CD4-positive, alpha-beta T cell treated with Interleukin-15 for 1 hour (primary cell): Measurements from ENCODE around the gene IL1RAPL1.

ENCODE experiments used
- DNase-seq: peaks from one replicate; pipeline ENCODE4 v3.0.0-alpha.2; 2020

Gene IL1RAPL1

DNA sequence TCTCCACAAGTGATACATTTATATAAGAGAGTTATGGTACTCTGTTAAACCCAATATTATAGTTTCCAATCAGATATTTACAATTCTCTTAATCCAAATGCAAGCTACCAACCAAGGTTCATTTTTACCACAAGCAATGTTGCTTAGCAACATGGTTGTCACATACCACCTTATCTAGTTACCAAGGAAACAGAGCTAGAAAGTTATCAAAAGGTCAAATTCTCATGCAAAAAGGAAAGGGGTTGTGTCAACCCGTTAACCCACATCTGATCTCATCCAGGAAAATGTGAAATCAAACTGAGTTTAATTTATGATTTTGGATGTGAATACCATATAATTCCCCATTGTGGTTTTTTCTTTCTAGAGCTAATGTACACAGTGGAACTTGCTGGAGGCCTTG lies 1354.0 kb downstream of the IL1RAPL1 start:
- DNase-seq, result no peak

DNA sequence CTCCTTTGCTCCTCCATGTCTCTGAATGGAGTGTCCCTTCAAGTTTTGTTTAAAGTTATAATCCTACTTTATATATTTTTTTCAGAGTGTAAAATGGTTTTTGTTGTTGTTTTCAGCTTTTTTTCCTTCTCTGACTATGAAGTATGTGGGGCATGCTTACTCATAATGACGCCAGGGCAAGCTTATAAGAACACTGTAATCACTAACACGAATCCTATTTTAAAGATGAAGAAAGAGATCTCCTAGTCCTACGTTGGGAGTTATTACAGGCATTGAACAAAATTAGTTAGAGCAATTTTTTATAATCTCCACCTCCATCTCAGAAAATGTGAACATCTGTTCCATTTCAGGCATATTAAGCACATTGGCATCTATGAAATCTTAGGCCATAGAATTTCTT lies 1360.0 kb downstream of the IL1RAPL1 start:
- DNase-seq, result no peak

DNA sequence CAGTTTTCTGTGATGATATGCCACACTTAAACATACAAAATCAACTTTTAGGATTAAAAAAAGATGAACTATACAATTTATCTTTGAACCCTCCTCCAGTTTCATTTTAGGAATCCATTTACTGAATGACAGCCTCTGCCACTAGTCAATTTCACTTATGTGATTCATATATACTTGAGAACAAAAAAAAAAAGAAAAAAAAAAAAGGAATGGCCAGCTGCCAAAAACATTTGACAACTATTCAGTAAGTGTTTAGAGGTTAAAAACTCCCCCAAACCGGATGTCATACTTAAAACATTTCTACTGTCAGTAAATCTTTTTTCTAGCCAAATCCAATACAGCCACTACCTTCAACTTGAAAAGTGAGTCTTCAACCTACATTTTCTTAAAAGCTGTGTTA lies 1361.4 kb downstream of the IL1RAPL1 start:
- DNase-seq, result no peak

DNA sequence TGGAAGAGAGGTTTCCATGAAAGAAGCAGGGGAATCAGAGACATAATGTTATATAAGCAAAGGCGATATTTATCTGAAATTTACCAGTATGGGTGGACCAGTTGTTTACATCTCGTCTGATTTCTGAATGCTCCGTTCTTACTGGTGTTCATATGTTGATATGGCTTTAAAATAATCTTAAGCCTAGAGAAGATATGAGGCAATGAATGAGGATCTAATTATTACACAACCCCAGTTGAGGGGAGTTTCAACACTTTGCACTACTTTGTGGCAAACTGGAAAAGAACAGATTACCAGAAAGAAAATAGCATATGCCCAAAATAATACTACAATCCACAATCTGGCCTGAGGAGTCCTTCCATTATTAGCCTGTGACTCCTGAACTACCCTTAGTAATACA lies 1364.8 kb downstream of the IL1RAPL1 start:
- no peak for DNase-seq

DNA sequence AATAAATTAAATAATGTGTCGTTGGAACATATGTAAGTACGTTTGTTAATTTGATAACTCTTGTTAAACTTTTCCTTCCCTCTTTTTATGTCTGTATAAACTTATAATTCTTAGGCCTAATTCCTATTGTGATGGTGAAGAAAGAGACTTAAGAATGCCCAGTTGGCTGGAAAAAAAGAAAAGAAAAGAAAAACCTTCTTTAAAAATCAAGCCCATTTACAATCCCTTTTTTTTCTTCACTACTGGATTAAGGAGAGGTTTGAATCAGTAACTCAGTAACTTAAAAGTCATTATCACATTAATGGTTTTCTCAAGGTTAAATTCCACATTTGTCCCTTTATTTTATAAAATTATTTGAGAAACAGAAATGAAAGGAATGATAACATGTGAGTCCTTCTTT lies 1374.8 kb downstream of the IL1RAPL1 start:
- DNase-seq, result no peak

DNA sequence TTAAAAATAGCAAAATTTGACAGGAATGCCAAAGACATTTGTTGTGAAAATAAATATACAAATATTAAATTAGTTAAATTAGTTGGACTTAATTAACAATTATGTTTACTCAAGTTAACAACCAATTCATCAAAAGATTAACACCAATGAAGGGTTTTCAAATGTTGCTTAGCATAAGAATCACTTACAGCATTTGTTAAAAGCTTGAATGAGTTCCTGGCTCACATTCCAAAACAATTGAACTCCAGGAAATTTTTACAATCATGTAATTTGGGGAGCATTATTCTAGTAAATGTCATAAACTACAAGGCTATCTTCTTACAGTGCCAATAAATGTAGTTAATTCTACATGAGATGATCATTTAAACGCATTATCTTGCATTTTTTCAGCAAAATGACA lies 1378.4 kb downstream of the IL1RAPL1 start:
- no peak for DNase-seq

DNA sequence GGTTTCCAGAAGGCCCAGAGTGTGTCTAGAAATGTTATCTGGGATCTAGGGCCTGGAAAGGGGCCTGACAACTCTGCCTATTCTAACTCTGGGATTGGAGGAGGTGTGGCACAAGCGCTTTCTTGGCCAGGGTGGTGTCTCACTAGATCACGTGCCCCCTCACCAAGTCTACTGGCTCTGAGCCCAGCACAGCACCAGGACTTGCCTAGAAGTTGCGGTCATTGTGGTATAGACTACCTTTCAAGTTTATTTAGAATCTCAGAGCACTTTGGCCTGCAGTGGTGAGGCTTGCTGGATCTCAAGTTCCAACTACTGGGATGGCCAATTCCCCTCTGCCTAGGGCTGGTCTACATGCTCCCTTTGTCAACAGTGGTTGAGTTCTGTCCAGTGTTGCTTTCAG lies 1404.8 kb downstream of the IL1RAPL1 start:
- DNase-seq, result no peak

DNA sequence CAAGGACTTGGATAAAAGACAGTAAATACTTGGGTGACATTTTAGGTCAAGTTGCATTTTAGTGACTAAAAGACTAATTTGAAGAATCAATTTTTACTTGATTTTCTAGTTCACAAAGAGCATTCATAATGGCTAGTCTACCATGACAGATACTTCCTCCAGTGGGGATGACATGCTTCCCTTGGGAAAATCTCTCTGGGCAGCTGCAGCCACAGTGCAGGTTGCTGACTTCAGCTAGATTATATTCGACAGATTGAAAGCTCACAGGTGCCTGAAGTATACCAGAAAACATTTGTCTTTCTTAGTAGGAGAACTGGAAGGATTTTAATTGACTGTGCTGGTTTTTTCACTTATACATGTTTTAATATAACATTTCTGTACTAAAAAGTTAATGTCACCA lies 1418.6 kb downstream of the IL1RAPL1 start:
- DNase-seq, result no peak
